Measurements from ENCODE around the gene BTNL3.

Gene BTNL3, protein sequence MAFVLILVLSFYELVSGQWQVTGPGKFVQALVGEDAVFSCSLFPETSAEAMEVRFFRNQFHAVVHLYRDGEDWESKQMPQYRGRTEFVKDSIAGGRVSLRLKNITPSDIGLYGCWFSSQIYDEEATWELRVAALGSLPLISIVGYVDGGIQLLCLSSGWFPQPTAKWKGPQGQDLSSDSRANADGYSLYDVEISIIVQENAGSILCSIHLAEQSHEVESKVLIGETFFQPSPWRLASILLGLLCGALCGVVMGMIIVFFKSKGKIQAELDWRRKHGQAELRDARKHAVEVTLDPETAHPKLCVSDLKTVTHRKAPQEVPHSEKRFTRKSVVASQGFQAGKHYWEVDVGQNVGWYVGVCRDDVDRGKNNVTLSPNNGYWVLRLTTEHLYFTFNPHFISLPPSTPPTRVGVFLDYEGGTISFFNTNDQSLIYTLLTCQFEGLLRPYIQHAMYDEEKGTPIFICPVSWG

DNA sequence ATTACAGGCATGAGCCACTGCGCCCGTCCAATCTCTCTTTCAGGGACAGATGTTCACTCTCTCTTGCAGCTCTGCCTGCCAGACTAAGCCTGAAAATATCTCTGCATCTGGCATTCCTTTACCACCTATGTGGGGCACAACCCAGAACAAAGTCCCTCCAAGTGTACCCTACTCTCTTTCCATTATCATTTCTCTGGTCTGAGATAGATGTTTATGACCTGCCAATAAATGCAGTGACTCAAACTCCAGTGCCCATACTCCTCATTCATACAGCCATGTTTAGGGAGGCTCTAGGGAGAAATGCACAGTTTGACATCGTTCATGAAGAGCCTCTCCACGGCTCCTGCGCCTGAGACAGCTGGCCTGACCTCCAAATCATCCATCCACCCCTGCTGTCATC is at the start of gene BTNL3:
Gene BTNL3, plus strand, starts transcription at position 255 of the 400 bp plus-strand sequence. CDS start 183 bp downstream, outside the sequence.
- Histone ChIP-seq H3K4me1 (ENCODE audit: control insufficient read depth in 1 of 2, insufficient read depth in 1 of 2, low read depth in 1 of 2, low read length in 1 of 2) (no peaks in the 10 kb centered on the region), H3K4me3 (ENCODE audit: low read depth in 1 of 2, low read length in 1 of 2) (no peak within 1 kb of the TSS), H3K27ac (no peak within 1 kb of the TSS), H3K9me3 (no peaks in the 10 kb centered on the region), H3K27me3 (peaks cover 14% of the 10 kb centered on the region), H3K36me3 (no peaks in the 10 kb centered on the region)
- TF ChIP-seq, protein P1, sequence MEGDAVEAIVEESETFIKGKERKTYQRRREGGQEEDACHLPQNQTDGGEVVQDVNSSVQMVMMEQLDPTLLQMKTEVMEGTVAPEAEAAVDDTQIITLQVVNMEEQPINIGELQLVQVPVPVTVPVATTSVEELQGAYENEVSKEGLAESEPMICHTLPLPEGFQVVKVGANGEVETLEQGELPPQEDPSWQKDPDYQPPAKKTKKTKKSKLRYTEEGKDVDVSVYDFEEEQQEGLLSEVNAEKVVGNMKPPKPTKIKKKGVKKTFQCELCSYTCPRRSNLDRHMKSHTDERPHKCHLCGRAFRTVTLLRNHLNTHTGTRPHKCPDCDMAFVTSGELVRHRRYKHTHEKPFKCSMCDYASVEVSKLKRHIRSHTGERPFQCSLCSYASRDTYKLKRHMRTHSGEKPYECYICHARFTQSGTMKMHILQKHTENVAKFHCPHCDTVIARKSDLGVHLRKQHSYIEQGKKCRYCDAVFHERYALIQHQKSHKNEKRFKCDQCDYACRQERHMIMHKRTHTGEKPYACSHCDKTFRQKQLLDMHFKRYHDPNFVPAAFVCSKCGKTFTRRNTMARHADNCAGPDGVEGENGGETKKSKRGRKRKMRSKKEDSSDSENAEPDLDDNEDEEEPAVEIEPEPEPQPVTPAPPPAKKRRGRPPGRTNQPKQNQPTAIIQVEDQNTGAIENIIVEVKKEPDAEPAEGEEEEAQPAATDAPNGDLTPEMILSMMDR (IDR thresholded peaks at IDR 0.05): no peak

DNA sequence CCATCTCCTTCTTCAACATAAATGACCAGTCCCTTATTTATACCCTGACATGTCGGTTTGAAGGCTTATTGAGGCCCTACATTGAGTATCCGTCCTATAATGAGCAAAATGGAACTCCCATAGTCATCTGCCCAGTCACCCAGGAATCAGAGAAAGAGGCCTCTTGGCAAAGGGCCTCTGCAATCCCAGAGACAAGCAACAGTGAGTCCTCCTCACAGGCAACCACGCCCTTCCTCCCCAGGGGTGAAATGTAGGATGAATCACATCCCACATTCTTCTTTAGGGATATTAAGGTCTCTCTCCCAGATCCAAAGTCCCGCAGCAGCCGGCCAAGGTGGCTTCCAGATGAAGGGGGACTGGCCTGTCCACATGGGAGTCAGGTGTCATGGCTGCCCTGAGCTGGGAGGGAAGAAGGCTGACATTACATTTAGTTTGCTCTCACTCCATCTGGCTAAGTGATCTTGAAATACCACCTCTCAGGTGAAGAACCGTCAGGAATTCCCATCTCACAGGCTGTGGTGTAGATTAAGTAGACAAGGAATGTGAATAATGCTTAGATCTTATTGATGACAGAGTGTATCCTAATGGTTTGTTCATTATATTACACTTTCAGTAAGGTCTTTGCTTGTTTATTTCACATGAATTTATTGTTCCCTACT is 38.2 kb upstream of the BTNL3 start:
- H3K4me3 ChIP-seq (ENCODE audit: low read depth in 1 of 2, low read length in 1 of 2): no peak overlapping the region
- no peaks in the 10 kb centered on the region for H3K27me3 ChIP-seq
- H3K4me1 ChIP-seq (ENCODE audit: control insufficient read depth in 1 of 2, insufficient read depth in 1 of 2, low read depth in 1 of 2, low read length in 1 of 2): no peaks in the 10 kb centered on the region
- peaks cover 32% of the 10 kb centered on the region for H3K36me3 ChIP-seq
- peak overlapping the region; percentile 41 for H3K27ac ChIP-seq
- TF ChIP-seq, protein P1 (IDR thresholded peaks at IDR 0.05): no peak
- H3K9me3 ChIP-seq: no peaks in the 10 kb centered on the region

DNA sequence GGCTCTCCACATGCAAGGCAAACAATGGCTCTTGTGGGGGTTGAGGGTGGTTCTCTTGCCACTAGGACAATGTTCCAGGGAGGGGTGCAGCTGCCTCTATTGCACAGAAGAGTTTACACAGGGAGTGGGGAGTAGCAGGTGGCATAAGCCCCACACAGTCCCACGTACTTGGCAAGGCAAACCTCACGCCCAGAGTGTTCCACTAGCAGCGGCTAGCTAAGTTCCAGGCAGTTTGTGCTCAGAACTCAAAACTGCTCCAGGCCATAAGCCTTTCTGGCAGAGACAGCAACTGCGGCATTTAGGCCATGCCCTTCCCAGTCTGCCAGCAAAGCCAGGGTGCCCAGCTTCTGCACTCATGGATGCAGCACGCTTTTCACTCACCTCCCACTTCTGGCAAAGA is 29.0 kb upstream of the BTNL3 start:
- TF ChIP-seq, protein P1 (IDR thresholded peaks at IDR 0.05): no peak
- Histone ChIP-seq H3K36me3 (no peaks in the 10 kb centered on the region), H3K27me3 (peaks cover 13% of the 10 kb centered on the region), H3K4me1 (ENCODE audit: control insufficient read depth in 1 of 2, insufficient read depth in 1 of 2, low read depth in 1 of 2, low read length in 1 of 2) (no peaks in the 10 kb centered on the region), H3K4me3 (ENCODE audit: low read depth in 1 of 2, low read length in 1 of 2) (no peak overlapping the region), H3K9me3 (no peaks in the 10 kb centered on the region), H3K27ac (no peak overlapping the region)

DNA sequence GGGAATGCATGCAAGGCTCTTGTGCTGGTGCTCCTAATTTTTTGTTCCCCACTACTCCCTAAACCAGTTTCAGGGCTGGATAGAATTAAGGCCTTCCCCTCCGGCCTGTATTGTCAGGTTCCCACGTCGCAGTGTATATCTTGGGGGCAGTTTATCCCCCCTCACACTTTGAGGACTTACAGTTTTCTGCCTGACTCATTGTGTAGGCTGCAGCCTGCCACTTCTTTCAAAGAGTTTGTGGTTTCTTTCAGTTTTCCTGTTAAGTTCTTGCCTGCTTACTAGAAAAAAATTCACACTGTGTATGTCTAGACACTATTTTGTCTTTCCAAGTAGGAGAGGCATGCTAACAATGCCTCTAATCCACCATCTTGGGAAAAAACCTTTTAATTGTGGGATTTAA is 28.4 kb upstream of the BTNL3 start:
- no peaks in the 10 kb centered on the region for H3K36me3 ChIP-seq
- no peak overlapping the region for H3K27ac ChIP-seq
- TF ChIP-seq, protein P1 (IDR thresholded peaks at IDR 0.05): no peak
- no peak overlapping the region for H3K4me3 ChIP-seq (ENCODE audit: low read depth in 1 of 2, low read length in 1 of 2)
- H3K9me3 ChIP-seq: no peaks in the 10 kb centered on the region
- H3K27me3 ChIP-seq: peaks cover 13% of the 10 kb centered on the region
- H3K4me1 ChIP-seq (ENCODE audit: control insufficient read depth in 1 of 2, insufficient read depth in 1 of 2, low read depth in 1 of 2, low read length in 1 of 2): no peaks in the 10 kb centered on the region

DNA sequence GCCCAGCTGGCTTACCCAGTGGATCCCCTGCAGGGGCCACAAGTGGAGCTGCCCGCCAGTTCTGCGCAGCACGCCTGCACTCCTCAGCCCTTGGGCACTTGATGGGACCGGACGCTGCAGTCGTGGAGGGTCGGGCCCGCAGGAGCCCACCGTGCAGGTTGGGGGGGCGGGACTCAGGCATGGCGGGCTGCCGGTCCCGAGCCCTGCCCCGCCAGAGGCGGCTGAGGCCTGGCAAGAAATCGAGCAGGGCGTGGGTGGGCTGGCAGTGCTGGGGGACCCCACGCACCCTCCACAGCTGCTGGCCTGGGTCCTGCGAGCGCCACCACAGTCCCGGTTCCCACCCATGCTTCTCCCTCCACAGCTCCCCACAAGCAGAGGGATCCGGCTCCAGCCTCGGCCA is 19.2 kb upstream of the BTNL3 start:
- H3K4me3 ChIP-seq (ENCODE audit: low read depth in 1 of 2, low read length in 1 of 2): no peak overlapping the region
- H3K27ac ChIP-seq: no peak overlapping the region
- no peaks in the 10 kb centered on the region for H3K36me3 ChIP-seq
- H3K27me3 ChIP-seq: no peaks in the 10 kb centered on the region
- no peaks in the 10 kb centered on the region for H3K9me3 ChIP-seq
- TF ChIP-seq, protein P1 (IDR thresholded peaks at IDR 0.05): no peak
- no peaks in the 10 kb centered on the region for H3K4me1 ChIP-seq (ENCODE audit: control insufficient read depth in 1 of 2, insufficient read depth in 1 of 2, low read depth in 1 of 2, low read length in 1 of 2)
